BE2C (cell line): ENCODE data around the gene CHRNA5.

Source experiments
- DNase-seq: peaks from one replicate; pipeline ENCODE4 v3.0.0-alpha.2; 2020
- H3K27me3 ChIP-seq: fragments of 250-450 bp; sonication (Bioruptor Pico); 2 replicates; pipeline ENCODE4 v1.5.1; 2020; ENCODE audit warnings: mild to moderate bottlenecking
- H3K36me3 ChIP-seq: fragments of 250-450 bp; sonication (Bioruptor Pico); 2 replicates; pipeline ENCODE4 v1.5.1; 2020; ENCODE audit warnings: mild to moderate bottlenecking
- H3K4me1 ChIP-seq: fragments of 250-450 bp; sonication (Bioruptor Pico); 2 replicates; pipeline ENCODE4 v1.5.1; 2020
- H3K4me3 ChIP-seq: 2 replicates; pipeline ENCODE4 v1.5.1; 2011; ENCODE audit warnings: low read depth, low read length
- H3K9me3 ChIP-seq: fragments of 250-450 bp; sonication (Bioruptor Pico); 2 replicates; pipeline ENCODE4 v1.5.1; 2020
- CTCF ChIP-seq: IDR thresholded peaks from 2 replicates; pipeline ENCODE4 v1.5.1; 2012; ENCODE audit warnings: mild to moderate bottlenecking, low read depth, low read length

The CHRNA5 gene

GRCh38 chr15:78620021-78620526 is 54.8 kb downstream of the CHRNA5 start:
- peak; percentile 65 for DNase-seq
- Histone ChIP-seq H3K4me1 (peaks cover 23% of the 10 kb centered on the region), H3K36me3 (peaks cover 67% of the 10 kb centered on the region), H3K4me3 (peak overlapping the region; percentile 73), H3K9me3 (no peaks in the 10 kb centered on the region), H3K27me3 (no peaks in the 10 kb centered on the region)
- peak; percentile 57 for TF ChIP-seq CTCF

- Histone ChIP-seq H3K27me3 (no peaks in the 10 kb centered on the region), H3K4me3 (peak within 1 kb of the TSS; percentile 73), H3K4me1 (peaks cover 29% of the 10 kb centered on the region), H3K9me3 (no peaks in the 10 kb centered on the region), H3K36me3 (peaks cover 67% of the 10 kb centered on the region)
- TF ChIP-seq CTCF: no peak
- DNase-seq: peak; percentile 71
Measured at GRCh38 chr15:78620527-78621421, 55.5 kb downstream of the CHRNA5 start, which contains the start of gene CHRNA3. TSS of gene CHRNA3 (minus strand) at chr15:78620996. CDS start at chr15:78620794, 202 bp downstream.

DNA sequence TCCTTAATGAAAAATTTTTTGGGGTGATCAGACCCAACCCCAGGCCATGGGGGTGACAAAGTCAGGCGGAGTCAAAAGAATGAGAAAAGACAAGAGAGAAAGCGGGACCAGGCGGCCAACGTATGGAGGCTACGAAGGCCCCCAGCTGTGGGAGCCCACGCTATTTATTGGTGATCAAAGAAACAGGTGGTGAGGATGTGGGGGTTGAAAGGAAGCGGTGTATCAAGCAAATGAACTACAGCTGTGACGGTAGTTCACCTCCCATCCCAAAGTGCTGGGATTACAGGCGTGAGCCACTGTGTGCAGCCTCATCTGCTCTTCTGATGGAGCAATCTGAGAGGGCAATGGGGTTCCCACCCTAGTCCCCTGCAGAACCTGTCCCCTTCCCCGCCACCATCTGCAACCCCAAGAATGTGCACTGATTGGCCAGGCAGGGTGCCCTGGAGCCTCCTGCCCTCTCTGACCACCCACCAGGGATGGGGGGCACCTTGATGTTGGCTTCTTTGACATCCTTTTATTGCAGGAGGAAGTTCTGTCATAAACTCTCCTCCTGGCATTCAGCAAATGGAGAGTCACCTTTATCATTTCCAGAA is 56.6 kb downstream of the CHRNA5 start:
- DNase-seq: no peak
- Histone ChIP-seq H3K4me1 (peaks cover 32% of the 10 kb centered on the region), H3K27me3 (no peaks in the 10 kb centered on the region), H3K9me3 (no peaks in the 10 kb centered on the region), H3K36me3 (peaks cover 67% of the 10 kb centered on the region), H3K4me3 (peak overlapping the region; percentile 73)
- TF ChIP-seq CTCF: no peak

- Histone ChIP-seq H3K27me3 (no peaks in the 10 kb centered on the region), H3K36me3 (peaks cover 67% of the 10 kb centered on the region), H3K4me3 (no peak overlapping the region), H3K4me1 (peaks cover 16% of the 10 kb centered on the region), H3K9me3 (no peaks in the 10 kb centered on the region)
- no peak for DNase-seq
- no peak for TF ChIP-seq CTCF
Measured at GRCh38 chr15:78623786-78624497, 58.6 kb downstream of the CHRNA5 start.

- no peak for DNase-seq
- Histone ChIP-seq H3K9me3 (no peaks in the 10 kb centered on the region), H3K27me3 (no peaks in the 10 kb centered on the region), H3K4me3 (no peak overlapping the region), H3K4me1 (peaks cover 15% of the 10 kb centered on the region), H3K36me3 (peaks cover 67% of the 10 kb centered on the region)
- no peak for TF ChIP-seq CTCF
Measured at GRCh38 chr15:78624651-78625590, 59.6 kb downstream of the CHRNA5 start.
